ENCODE measurements around the gene ZFP37. TPM values are rescaled to one million over a fixed set of nuclear protein-coding genes. Genes with fewer than 3 reads are reported as not detected.

Gene ZFP37
- total RNA-seq (2022; extraction: Qiagen RNA extraction; ENCODE audit: low read depth), result 1.4 to 2.1 TPM (median 1.5 TPM) in 5 replicates

DNA sequence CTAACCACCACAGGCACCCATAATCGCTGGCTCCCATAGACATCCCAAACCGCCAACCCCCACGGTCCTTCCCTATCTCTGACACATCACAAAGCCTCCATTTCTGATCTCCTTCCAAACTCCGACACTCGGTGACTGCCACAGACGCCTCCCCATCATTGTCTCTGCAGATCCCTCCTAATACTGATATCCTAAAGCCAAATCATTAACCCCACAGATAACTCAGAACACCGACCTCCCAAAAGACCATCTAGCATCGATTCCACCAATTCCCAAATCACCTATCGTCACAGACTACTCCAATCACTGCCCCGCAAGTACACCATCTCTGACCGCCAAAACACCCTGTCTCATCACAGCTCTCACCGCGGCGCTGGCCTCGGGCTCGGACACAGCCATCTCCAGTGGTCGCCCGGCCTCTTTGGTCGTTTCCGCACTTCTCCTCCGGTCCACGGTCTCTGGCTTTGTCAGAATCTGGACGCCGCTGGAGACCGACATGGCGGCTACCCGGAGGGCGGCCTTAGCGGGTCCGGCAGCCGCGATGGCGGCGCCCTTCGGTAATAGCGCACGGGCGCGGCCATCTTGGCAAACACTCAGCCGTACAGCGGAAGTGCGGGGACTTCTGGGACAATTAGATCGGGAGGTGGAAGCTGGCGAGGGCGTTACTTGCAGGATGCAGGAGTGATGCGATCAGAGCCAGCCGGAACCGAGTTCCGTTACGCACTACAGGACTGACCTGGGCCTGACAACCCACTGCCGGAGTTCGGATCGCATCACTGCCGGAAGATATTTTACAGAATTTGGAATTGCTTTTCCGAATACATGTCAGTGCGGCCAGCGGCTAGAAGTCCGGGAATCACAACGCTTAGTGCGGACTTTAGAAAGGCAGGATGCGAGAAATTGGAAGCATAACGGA is at the start of gene ZFP37:
Gene ZFP37, minus strand, starts transcription at position 534 of the 916 bp plus-strand sequence. Its CDS starts 36 bp downstream, at position 498.

DNA sequence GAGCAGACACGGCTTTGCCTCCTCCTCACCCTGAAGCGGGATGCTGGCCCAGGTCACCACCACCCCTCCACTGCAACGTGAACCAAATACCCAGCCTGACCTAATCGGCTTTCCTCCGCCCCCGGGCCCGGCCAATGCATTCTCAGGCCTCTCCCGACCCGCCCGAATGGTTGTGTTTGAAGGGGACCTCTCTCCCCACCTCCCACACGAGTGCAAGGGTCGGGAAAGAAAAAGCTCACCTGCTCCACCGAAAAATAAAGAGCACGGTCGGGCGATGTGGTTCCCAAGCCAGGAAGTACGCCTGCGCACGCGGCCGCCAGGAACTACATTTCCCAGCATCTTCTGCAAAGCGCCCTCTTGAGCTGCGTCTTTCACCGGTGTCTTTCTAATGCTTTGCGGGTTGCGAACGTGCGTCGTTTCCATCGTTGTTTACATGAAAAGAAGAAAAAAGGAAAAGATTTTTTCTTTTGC is 44.6 kb downstream of the ZFP37 start, which contains the start of gene ZNF883:
Gene ZNF883, minus strand, starts transcription at position 282 of the 471 bp plus-strand sequence.

Other genes starting within 250 kb of the ZFP37 start
- not detected in 5 replicates for gene SLC46A2, start 165.8 kb downstream of the ZFP37 start, total RNA-seq (2022; extraction: Qiagen RNA extraction; ENCODE audit: low read depth)
- gene ZNF883, start 44.5 kb downstream of the ZFP37 start, total RNA-seq (2022; extraction: Qiagen RNA extraction; ENCODE audit: low read depth), result 0.81 to 0.97 TPM (median 0.92 TPM) in 5 replicates
- 6.9 to 8.5 TPM (median 7.5 TPM) in 5 replicates for gene SLC31A2, start 94.3 kb upstream of the ZFP37 start, total RNA-seq (2022; extraction: Qiagen RNA extraction; ENCODE audit: low read depth)
- gene FKBP15, start 164.6 kb upstream of the ZFP37 start, total RNA-seq (2022; extraction: Qiagen RNA extraction; ENCODE audit: low read depth), result 15.8 to 19.2 TPM (median 17.1 TPM) in 5 replicates
- gene SLC31A1, start 164.8 kb upstream of the ZFP37 start, total RNA-seq (2022; extraction: Qiagen RNA extraction; ENCODE audit: low read depth), result 17.9 to 22.7 TPM (median 18.5 TPM) in 5 replicates
- 45.4 to 68.8 TPM (median 49.0 TPM) in 5 replicates for gene CDC26, start 218.8 kb upstream of the ZFP37 start, total RNA-seq (2022; extraction: Qiagen RNA extraction; ENCODE audit: low read depth)
- gene PRPF4, start 218.9 kb upstream of the ZFP37 start, total RNA-seq (2022; extraction: Qiagen RNA extraction; ENCODE audit: low read depth), result 54.4 to 59.6 TPM (median 56.4 TPM) in 5 replicates
- not detected in 5 replicates for gene RNF183, start 246.7 kb upstream of the ZFP37 start, total RNA-seq (2022; extraction: Qiagen RNA extraction; ENCODE audit: low read depth)